OCI-LY7 (cell line): ENCODE measurements around the gene RPAIN. TPM values are rescaled to one million over a fixed set of nuclear protein-coding genes. Genes with fewer than 3 reads are reported as not detected.

ENCODE experiments used
- BruUV-seq: library from RNA; stranded (reverse); fragments of 400-500 nt; replicated peaks from 2 replicates; lab custom pipeline; 2021; lab: Mats Ljungman, UMichigan
- CTCF ChIA-PET: fragments of 300-600 bp; sonication (Branson Sonifier 250); formaldehyde crosslinking; loops from one replicate; lab custom pipeline; 2022; ENCODE audit warnings: antibody characterized with exemption; ENCODE audit not compliant: unreplicated experiment; lab: Charles Lee
- POLR2A ChIA-PET: fragments of 300-600 bp; sonication (Branson Sonifier 250); formaldehyde crosslinking; loops from one replicate; lab custom pipeline; 2022; ENCODE audit warnings: antibody characterized with exemption; lab: Charles Lee
- DNase-seq: peaks from one replicate; pipeline ENCODE4 v3.0.0-alpha.2; 2015; ENCODE audit warnings: low spot score
- H2AFZ ChIP-seq: fragments of 200-600 bp; sonication (generic), shearing (Covaris generic); 2 replicates; pipeline ENCODE4 v1.6.1; 2014; ENCODE audit warnings: mild to moderate bottlenecking, antibody characterized with exemption, low read length, moderate library complexity
- H3K27ac ChIP-seq: fragments of 200-600 bp; sonication (generic); 2 replicates; pipeline ENCODE4 v1.5.1; 2014; ENCODE audit warnings: mixed run types, low read depth, mild to moderate bottlenecking, moderate library complexity, low read length, inconsistent platforms; ENCODE audit not compliant: poor library complexity, severe bottlenecking
- H3K36me3 ChIP-seq: fragments of 200-600 bp; sonication (generic); 2 replicates; pipeline ENCODE4 v1.6.1; 2014; ENCODE audit warnings: mild to moderate bottlenecking, antibody characterized with exemption, low read length, moderate library complexity, mixed read lengths; ENCODE audit not compliant: insufficient read depth
- H3K4me1 ChIP-seq: fragments of 200-600 bp; sonication (generic); 2 replicates; pipeline ENCODE4 v1.5.1; 2014; ENCODE audit warnings: mild to moderate bottlenecking, low read length; ENCODE audit not compliant: insufficient read depth, poor library complexity, severe bottlenecking
- H3K4me2 ChIP-seq: fragments of 200-600 bp; sonication (generic); 2 replicates; pipeline ENCODE4 v1.6.1; 2014; ENCODE audit warnings: mild to moderate bottlenecking, low read length
- H3K4me3 ChIP-seq: fragments of 200-600 bp; sonication (generic); 2 replicates; pipeline ENCODE4 v1.5.1; 2014; ENCODE audit warnings: mild to moderate bottlenecking, low read depth, low read length; ENCODE audit not compliant: poor library complexity, severe bottlenecking
- H3K79me2 ChIP-seq: fragments of 200-600 bp; sonication (generic); 2 replicates; pipeline ENCODE4 v1.6.1; 2016; ENCODE audit warnings: low read depth, mild to moderate bottlenecking, low read length, moderate library complexity, mixed read lengths; ENCODE audit not compliant: insufficient read depth
- H3K9me2 ChIP-seq: fragments of 200-600 bp; sonication (generic); 2 replicates; pipeline ENCODE4 v1.6.1; 2016; ENCODE audit warnings: mild to moderate bottlenecking, low read length, mixed read lengths; ENCODE audit not compliant: insufficient read depth
- H3K9me3 ChIP-seq: fragments of 200-600 bp; sonication (generic); 2 replicates; pipeline ENCODE4 v1.6.1; 2014; ENCODE audit warnings: mild to moderate bottlenecking, mixed run types, low read length, mixed read lengths
- H4K20me1 ChIP-seq: fragments of 200-600 bp; sonication (generic); 2 replicates; pipeline ENCODE4 v1.6.1; 2014; ENCODE audit warnings: mild to moderate bottlenecking, antibody characterized with exemption, low read length, moderate library complexity, mixed read lengths; ENCODE audit not compliant: insufficient read depth
- CTCF ChIP-seq: fragments of 200-600 bp; sonication (generic); conservative IDR thresholded peaks from 2 replicates; pipeline ENCODE4 v1.5.1; 2014; ENCODE audit warnings: mild to moderate bottlenecking, antibody characterized with exemption, low read length, moderate library complexity, mixed read lengths
- EZH2phosphoT487 ChIP-seq: fragments of 200-600 bp; sonication (generic); IDR thresholded peaks from 2 replicates; pipeline ENCODE4 v1.6.1; 2018; ENCODE audit warnings: low read depth, borderline replicate concordance, mild to moderate bottlenecking, mixed run types, antibody characterized with exemption, low read length, moderate library complexity, mixed read lengths
- intact Hi-C: fragments of 100-400 bp; cut with micrococcal nuclease; formaldehyde crosslinking; loops from one replicate; pipeline ENCODE4 v1.10.0; 2022; ENCODE audit not compliant: unreplicated experiment
- total RNA-seq, 2 experiments: library from RNA; depleted of rRNA in 1 of 2; stranded (reverse); fragments of >200 nt in 1 of 2; shearing (Covaris generic) in 1 of 2; gene quantifications; 2 replicates each; pipeline ENCODE4 v1.2.3, GENCODE V29; 2014 to 2022

The RPAIN gene
- total RNA-seq, 2 experiments from 2014 or later: 88.9 to 99.6 TPM

GRCh38 chr17:5419356-5419958, 525 bp upstream of the RPAIN start, which contains the start of gene NUP88:
TSS of gene NUP88 (minus strand) at chr17:5419662. CDS start at chr17:5419650, 12 bp downstream.
- TF ChIP-seq EZH2phosphoT487: no peak
- no peak for TF ChIP-seq CTCF
- peaks cover 74% of the 10 kb centered on the region for H3K79me2 ChIP-seq
- peaks cover 14% of the 10 kb centered on the region for H4K20me1 ChIP-seq
- H3K27ac ChIP-seq: peak within 1 kb of the TSS; percentile 96
- intact Hi-C loops: loop anchor here (1.0 to 5.0 kb wide), 6 partner anchors 19 to 229 kb away; partner anchors contain the start of genes C1QBP, DERL2, DHX33 and MIS12
- peaks cover 31% of the 10 kb centered on the region for H3K4me1 ChIP-seq
- no peaks in the 10 kb centered on the region for H3K9me3 ChIP-seq
- peak within 1 kb of the TSS; percentile 91 for H3K4me2 ChIP-seq
- BruUV-seq: TSS peak; percentile 28
- ChIA-PET POLR2A (interaction anchor here (0.6 to 1.0 kb wide), 6 partner anchors 10 to 136 kb away, joined by 3 to 4 read pairs (median 4); partner anchors contain the start of gene C1QBP), CTCF (interaction anchor here (0.7 to 1.0 kb wide), 2 partner anchors 19 to 44 kb away, joined by 4 read pairs; partner anchors contain the start of gene C1QBP)
- no peaks in the 10 kb centered on the region for H3K9me2 ChIP-seq
- H2AFZ ChIP-seq: peak within 1 kb of the TSS; percentile 63; the same call in 1 of the 2 replicates
- DNase-seq: peak; percentile 98
- H3K36me3 ChIP-seq: peaks cover 71% of the 10 kb centered on the region
- peak within 1 kb of the TSS; percentile 88 for H3K4me3 ChIP-seq

- H2AFZ ChIP-seq: no peak overlapping the region
- TF ChIP-seq EZH2phosphoT487: no peak
- no peak for TF ChIP-seq CTCF
- CTCF ChIA-PET: no interaction called here
- BruUV-seq: no TSS peak
- POLR2A ChIA-PET: no interaction called here
- no peaks in the 10 kb centered on the region for H3K9me2 ChIP-seq
- H3K4me1 ChIP-seq: peaks cover 19% of the 10 kb centered on the region
- DNase-seq: no peak
- H3K79me2 ChIP-seq: peaks cover 45% of the 10 kb centered on the region
- H3K4me3 ChIP-seq: no peak overlapping the region
- H3K9me3 ChIP-seq: no peaks in the 10 kb centered on the region
- H3K27ac ChIP-seq: no peak overlapping the region
- peaks cover 73% of the 10 kb centered on the region for H3K36me3 ChIP-seq
- H3K4me2 ChIP-seq: no peak overlapping the region
- H4K20me1 ChIP-seq: peaks cover 3% of the 10 kb centered on the region; the same call in 1 of the 2 replicates
- intact Hi-C loops: no loop called here
These were observed 2.5 kb downstream of the RPAIN start for GRCh38 chr17:5422505-5422904.

GRCh38 chr17:5424909-5425308, 4.9 kb downstream of the RPAIN start:
- Histone ChIP-seq H3K36me3 (peaks cover 86% of the 10 kb centered on the region), H3K79me2 (peaks cover 28% of the 10 kb centered on the region), H3K4me2 (no peak overlapping the region), H3K4me1 (peaks cover 16% of the 10 kb centered on the region), H4K20me1 (no peaks in the 10 kb centered on the region), H3K9me3 (no peaks in the 10 kb centered on the region), H2AFZ (no peak overlapping the region), H3K9me2 (no peaks in the 10 kb centered on the region), H3K27ac (no peak overlapping the region), H3K4me3 (no peak overlapping the region)
- POLR2A ChIA-PET: interaction anchor here (0.7 to 0.9 kb wide), 2 partner anchors 14 to 40 kb away, joined by 3 read pairs; partner anchors contain the start of gene C1QBP
- TF ChIP-seq CTCF (no peak), EZH2phosphoT487 (no peak)
- CTCF ChIA-PET: no interaction called here
- no peak for DNase-seq
- no TSS peak for BruUV-seq
- intact Hi-C loops: no loop called here
